HepG2 (cell line): ENCODE results near the gene RIMBP3C. TPM values are rescaled to one million over a fixed set of nuclear protein-coding genes. Genes with fewer than 3 reads are reported as not detected.
"Not testable (repeated sequence)": the region's sequence is repeated elsewhere in the genome, so short reads cannot be mapped to it uniquely, and the experiment has no call there.

Experiments
- ATAC-seq: fragments of 200-7000 bp; cut with Tn5 transposase; 3 replicates; pipeline ENCODE4 v1.9.1; 2020; ENCODE audit warnings: mild to moderate bottlenecking, moderate library complexity
- BruUV-seq: library from RNA; stranded (reverse); fragments of 400-500 nt; replicated peaks from 2 replicates; lab custom pipeline; 2021; lab: Mats Ljungman, UMichigan
- CTCF ChIA-PET: fragments of 300-600 bp; formaldehyde crosslinking; extraction: SDS; loops from one replicate; lab custom pipeline; 2021; ENCODE audit warnings: low total read pairs, inconsistent platforms, low intra/inter-chr PET ratio; lab: Yijun Ruan, JAX
- POLR2A ChIA-PET: fragments of 350-600 bp; sonication (Branson Sonifier 250); formaldehyde crosslinking; loops from one replicate; lab custom pipeline; 2020; ENCODE audit warnings: antibody characterized with exemption, inconsistent platforms; lab: Yijun Ruan, JAX
- DNase-seq: peaks from one replicate; pipeline ENCODE4 v3.0.0-alpha.2; 2015; ENCODE audit warnings: low spot score
- FAIRE-seq: peaks from 3 replicates; lab custom pipeline; 2011; peaks lifted over from hg19 to GRCh38; lab: Jason Lieb, UNC
- H2AFZ ChIP-seq: one replicate; pipeline ENCODE4 v1.6.1; 2011; ENCODE audit warnings: low read length, inconsistent platforms
- H3K27ac ChIP-seq: fragments of 300-600 bp; 3 replicates; pipeline ENCODE4 v1.8.0; 2011; ENCODE audit warnings: mixed run types, mild to moderate bottlenecking, mixed read lengths, low read length, inconsistent platforms; ENCODE audit not compliant: insufficient read depth; ENCODE audit errors: extremely low read length
- H3K27me3 ChIP-seq, 2 experiments: fragments of 200-600 bp in 1 of 2; 2 replicates in 1 of 2; 3 replicates in 1 of 2; pipeline versions ENCODE4 v1.6.0 to v1.8.0; 2011; ENCODE audit warnings: low read length in 2 of 2, mild to moderate bottlenecking in 2 of 2, moderate library complexity in 2 of 2, inconsistent platforms in 1 of 2; ENCODE audit not compliant: insufficient read depth in 2 of 2, control insufficient read depth in 1 of 2
- H3K36me3 ChIP-seq, 2 experiments: fragments of 200-600 bp in 1 of 2; replicated peaks in 1 of 2; 2 replicates in 1 of 2; 3 replicates in 1 of 2; pipeline versions ENCODE4 v1.5.1 to v1.8.0; 2011; ENCODE audit warnings: low read length in 2 of 2, inconsistent platforms in 1 of 2; ENCODE audit not compliant: insufficient read depth in 2 of 2, control insufficient read depth in 1 of 2
- H3K4me1 ChIP-seq: 2 replicates; pipeline ENCODE4 v1.5.1; 2012; ENCODE audit warnings: low read length, inconsistent platforms; ENCODE audit not compliant: insufficient read depth
- H3K4me2 ChIP-seq: 2 replicates; pipeline ENCODE4 v1.6.0; 2011; ENCODE audit warnings: low read depth, low read length, inconsistent platforms
- H3K4me3 ChIP-seq, 3 experiments: fragments of 200-600 bp in 1 of 3; sonication (generic), shearing (Covaris generic) in 1 of 3; replicated peaks in 1 of 3; 2 replicates each; pipeline ENCODE4 v1.5.1; 2011 to 2016; ENCODE audit warnings: low read length in 3 of 3, inconsistent platforms in 2 of 3, low read depth in 2 of 3, mild to moderate bottlenecking in 2 of 3, control low read depth in 1 of 3, mixed read lengths in 1 of 3; ENCODE audit not compliant: insufficient read depth in 1 of 3
- H3K79me2 ChIP-seq: one replicate; pipeline ENCODE4 v1.6.1; 2011; ENCODE audit warnings: low read length, inconsistent platforms; ENCODE audit not compliant: insufficient read depth
- H3K9ac ChIP-seq: 2 replicates; pipeline ENCODE4 v1.6.0; 2011; ENCODE audit warnings: mild to moderate bottlenecking, low read depth, low read length, inconsistent platforms; ENCODE audit not compliant: insufficient read depth
- H3K9me3 ChIP-seq: 2 replicates; pipeline ENCODE4 v1.5.1; 2012; ENCODE audit warnings: mild to moderate bottlenecking, low read length
- H4K20me1 ChIP-seq: 2 replicates; pipeline ENCODE4 v1.6.0; 2011; ENCODE audit warnings: inconsistent platforms, mild to moderate bottlenecking, low read length, moderate library complexity; ENCODE audit not compliant: insufficient read depth
- CBX1 ChIP-seq: IDR thresholded peaks from one replicate; pipeline ENCODE4 v1.6.1; 2016; ENCODE audit warnings: antibody characterized with exemption, low read depth
- KAT7 ChIP-seq: IDR thresholded peaks from 2 replicates; pipeline ENCODE4 v1.6.1; 2018; ENCODE audit warnings: borderline replicate concordance, missing compliant biosample characterization
- SRSF9 ChIP-seq: fragments of 200-400 bp; formaldehyde crosslinking; IDR thresholded peaks from 2 replicates; pipeline ENCODE4 v1.6.1; 2018; ENCODE audit warnings: borderline replicate concordance, mild to moderate bottlenecking, low read depth, low read length; ENCODE audit not compliant: insufficient read depth, poor library complexity, severe bottlenecking
- TEF ChIP-seq: sonication (generic); formaldehyde crosslinking; IDR thresholded peaks from 2 replicates; pipeline ENCODE4 v1.5.0; 2020; ENCODE audit warnings: missing genetic modification reagents
- ZNF276 ChIP-seq: sonication (generic); formaldehyde crosslinking; IDR thresholded peaks from 2 replicates; pipeline ENCODE4 v1.4.0; 2020; ENCODE audit warnings: mild to moderate bottlenecking, low read depth, missing genetic modification reagents
- ZNF564 ChIP-seq: sonication (generic); formaldehyde crosslinking; IDR thresholded peaks from 2 replicates; pipeline ENCODE4 v1.8.1; 2023; ENCODE audit warnings: mild to moderate bottlenecking, missing genetic modification reagents
- ZNF724P ChIP-seq: sonication (generic); formaldehyde crosslinking; IDR thresholded peaks from 2 replicates; pipeline ENCODE4 v1.8.0; 2022; ENCODE audit warnings: missing genetic modification reagents, borderline replicate concordance
- WGBS: methylation state at CpG from one replicate; pipeline ENCODE4 v1.1.6; 2017; ENCODE audit warnings: low lambda C conversion rate; 5-methylcytosine and 5-hydroxymethylcytosine counted together
- in situ Hi-C: cut with HindIII; loops from 2 replicates; pipeline ENCODE4 v1.10.0; 2017; ENCODE audit warnings: low pct_unique_long_range_greater_than_20kb; ENCODE audit not compliant: extremely low pct_ligation_motif_present
- intact Hi-C: fragments of 100-400 bp; cut with micrococcal nuclease; formaldehyde crosslinking; loops from one replicate; pipeline ENCODE4 v1.10.0; 2022; ENCODE audit not compliant: unreplicated experiment
- polyA plus RNA-seq, 8 experiments: library from polyadenylated mRNA; depleted of rRNA in 3 of 8; stranded (reverse) in 7 of 8; unstranded in 1 of 8; fragments of >200 nt; fragmentation: Illumina TruSeq in 4 of 8; extraction: Trizol in 4 of 8; gene quantifications; 2 replicates each; pipeline versions ENCODE4 v1.2.1 to v1.2.3, GENCODE V29; 2011 to 2016; ENCODE audit warnings: low read depth in 4 of 8, missing spikeins in 1 of 8, mixed read lengths in 1 of 8; ENCODE audit not compliant: insufficient read depth in 1 of 8
- total RNA-seq, 5 experiments: library from RNA; depleted of rRNA; stranded (reverse); fragments of >200 nt; fragmentation: Illumina TruSeq; extraction: Trizol; gene quantifications; 2 replicates each; pipeline ENCODE4 v1.2.3, GENCODE V29; 2016; ENCODE audit warnings: low read depth in 1 of 5

RIMBP3C gene
- total and polyA plus RNA-seq, 2 of the 13 experiments (the other 11 are each of a cell fraction or from before 2014, with no cell fraction given): 0.15 TPM; not detected in 1

DNA sequence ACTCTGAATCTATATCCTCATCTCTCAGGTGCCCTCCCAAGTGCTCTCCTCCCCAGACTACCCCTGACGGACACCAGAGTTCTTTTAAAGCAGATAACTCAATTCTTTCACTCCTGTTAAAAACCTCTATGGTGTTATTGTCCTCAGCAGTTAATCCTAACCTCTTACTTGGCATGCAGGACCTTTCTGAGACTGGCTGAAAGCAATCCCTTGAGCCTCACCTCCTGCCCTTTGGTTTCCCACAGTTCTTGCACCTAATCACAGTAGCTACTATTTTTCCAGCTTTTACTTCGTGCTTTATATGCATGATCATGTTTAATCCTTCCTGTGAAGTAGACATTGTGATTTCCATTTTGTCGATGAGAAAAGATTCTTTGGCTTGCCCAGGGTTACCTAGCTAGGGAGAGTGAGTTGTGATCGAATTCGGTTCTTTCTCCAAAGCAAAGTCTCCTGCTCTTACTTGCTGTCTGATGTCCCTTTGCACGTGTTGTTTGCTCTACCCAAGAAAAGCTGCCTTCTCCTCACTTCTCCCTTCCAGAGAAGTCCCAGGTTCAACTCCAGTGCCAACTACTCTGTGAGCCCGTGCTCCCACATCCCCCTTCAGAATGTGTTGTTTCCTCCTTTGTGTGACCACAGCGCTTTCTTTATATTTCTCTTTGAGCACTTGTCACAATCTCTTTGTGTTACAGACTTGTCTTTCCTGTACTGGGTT lies 18.4 kb upstream of the RIMBP3C start (continued):
- TF ChIP-seq SRSF9: no peak
- no peak for TF ChIP-seq CBX1
- no peak for TF ChIP-seq KAT7 (CRISPR knock-in tag)
- no peak for TF ChIP-seq ZNF564
- no peak for TF ChIP-seq ZNF276 (CRISPR knock-in tag)
- TF ChIP-seq ZNF724P: no peak
- TF ChIP-seq TEF: no peak

- Histone ChIP-seq H3K27ac (peak overlapping the region; percentile 84), H3K4me1 (peaks cover 71% of the 10 kb centered on the region), H3K79me2 (peaks cover 65% of the 10 kb centered on the region), H3K36me3 (peaks cover 3 to 10% of the 10 kb centered on the region in 2 experiments; a peak in 3 of 5 replicates), H3K9ac (peak overlapping the region; percentile 99), H3K4me2 (peak overlapping the region; percentile 81), H4K20me1 (peaks cover 60% of the 10 kb centered on the region), H3K4me3 (peak overlapping the region; percentile 80 to 98 (median 93))
- BruUV-seq, H2AFZ ChIP-seq, CTCF ChIA-PET, ATAC-seq, intact Hi-C loops, H3K27me3 ChIP-seq, H3K9me3 ChIP-seq, DNase-seq, FAIRE-seq, in situ Hi-C loops: not testable (repeated sequence)
- WGBS: 10% methylated on average over 12 of the region's 12 CpGs
- POLR2A ChIA-PET: interaction anchor here (0.8 to 1.4 kb wide), 5 partner anchors 13 to 112 kb away, joined by 3 to 5 read pairs (median 3); partner anchors contain the start of gene YDJC
These were observed 17.8 kb upstream of the RIMBP3C start for GRCh38 chr22:21569076-21569427.
